Measurements from ENCODE around the gene PRLR. TPM values are rescaled to one million over a fixed set of nuclear protein-coding genes. Genes with fewer than 3 reads are reported as not detected.
"Not testable (repeated sequence)": the region's sequence is repeated elsewhere in the genome, so short reads cannot be mapped to it uniquely, and the experiment has no call there.

The PRLR gene
- total RNA-seq, 2 experiments from 2014 or later, result 0.02 TPM; not detected in 1

DNA sequence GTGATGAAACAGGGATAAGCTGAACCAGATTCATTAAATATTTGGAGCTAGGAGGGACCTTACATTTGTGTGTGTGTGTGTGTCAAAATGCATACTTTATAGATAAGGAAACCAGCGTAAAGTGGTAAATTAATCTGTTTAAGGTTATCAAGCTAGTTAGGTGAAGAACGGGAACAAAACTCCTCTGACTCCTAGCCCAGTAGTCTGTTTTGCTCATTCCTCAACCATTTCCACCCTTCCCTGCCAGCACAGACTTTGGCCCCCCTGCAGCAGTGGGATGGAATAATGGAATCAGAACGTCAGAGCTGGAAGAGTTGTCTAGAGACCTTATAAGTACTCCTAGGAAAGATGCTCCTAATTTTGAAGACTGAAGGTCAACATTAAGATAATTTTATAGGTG lies 189.0 kb downstream of the PRLR start:
- CTCF ChIA-PET, result interaction anchor here (0.9 to 1.1 kb wide), 2 partner anchors 13 to 38 kb away, joined by 3 read pairs; no protein-coding TSS in a partner anchor
- Mint-ChIP-seq H3K4me3 (no peak overlapping the region), H3K9me3 (ENCODE audit: low read depth) (no peaks in the 10 kb centered on the region)

DNA sequence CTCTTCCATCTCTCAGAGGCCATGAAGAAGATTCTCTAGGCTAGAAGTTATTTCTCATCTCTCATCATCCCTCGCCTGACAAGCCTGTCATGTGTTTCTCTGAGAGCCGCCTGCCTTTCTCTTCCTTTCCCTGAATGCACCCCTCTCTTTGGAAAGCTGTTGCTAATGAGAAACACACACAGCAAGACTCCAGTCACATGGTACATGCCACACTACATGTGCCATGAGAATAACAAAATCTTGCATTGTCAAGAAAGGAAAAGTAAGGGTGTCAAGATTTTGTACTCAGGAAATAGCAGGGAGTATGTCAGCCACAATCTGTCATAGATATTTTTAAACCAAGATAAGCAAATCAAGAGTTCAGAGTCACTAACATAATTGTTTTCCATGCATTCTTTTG lies 191.4 kb downstream of the PRLR start:
- POLR2A ChIA-PET, result no interaction called here
- CTCF ChIA-PET, result no interaction called here
- Mint-ChIP-seq H3K9me3 (ENCODE audit: low read depth) (no peaks in the 10 kb centered on the region), H3K4me1 (no peaks in the 10 kb centered on the region), H3K27ac (no peak overlapping the region), H3K36me3 (ENCODE audit: low read depth) (no peaks in the 10 kb centered on the region), H3K4me3 (no peak overlapping the region), H3K27me3 (peaks cover 34% of the 10 kb centered on the region)
- intact Hi-C loops (cut with DNase I, micrococcal nuclease), result no loop called here
- DNase-seq, result no peak
- no peak for ATAC-seq

More for the DNA sequence above, 189.0 kb downstream of the PRLR start:
- H3K27me3 Mint-ChIP-seq, result peaks cover 34% of the 10 kb centered on the region
- H3K4me1 Mint-ChIP-seq, result no peaks in the 10 kb centered on the region
- no peaks in the 10 kb centered on the region for H3K36me3 Mint-ChIP-seq (ENCODE audit: low read depth)
- ATAC-seq, result no peak
- no peak for DNase-seq
- H3K27ac Mint-ChIP-seq, result no peak overlapping the region
- intact Hi-C loops (cut with DNase I, micrococcal nuclease), result no loop called here
- POLR2A ChIA-PET, result no interaction called here

GRCh38 chr5:35036536-35036935 lies 193.8 kb downstream of the PRLR start:
- H3K27me3 Mint-ChIP-seq, result peaks cover 30% of the 10 kb centered on the region
- H3K36me3 Mint-ChIP-seq (ENCODE audit: low read depth), result no peaks in the 10 kb centered on the region
- no peaks in the 10 kb centered on the region for H3K4me1 Mint-ChIP-seq
- intact Hi-C loops (cut with DNase I, micrococcal nuclease), result no loop called here
- no peaks in the 10 kb centered on the region for H3K9me3 Mint-ChIP-seq (ENCODE audit: low read depth)
- H3K4me3 Mint-ChIP-seq, result no peak overlapping the region
- H3K27ac Mint-ChIP-seq, result no peak overlapping the region
- DNase-seq, result no peak
- no peak for ATAC-seq
- POLR2A ChIA-PET, result no interaction called here
- CTCF ChIA-PET, result no interaction called here

DNA sequence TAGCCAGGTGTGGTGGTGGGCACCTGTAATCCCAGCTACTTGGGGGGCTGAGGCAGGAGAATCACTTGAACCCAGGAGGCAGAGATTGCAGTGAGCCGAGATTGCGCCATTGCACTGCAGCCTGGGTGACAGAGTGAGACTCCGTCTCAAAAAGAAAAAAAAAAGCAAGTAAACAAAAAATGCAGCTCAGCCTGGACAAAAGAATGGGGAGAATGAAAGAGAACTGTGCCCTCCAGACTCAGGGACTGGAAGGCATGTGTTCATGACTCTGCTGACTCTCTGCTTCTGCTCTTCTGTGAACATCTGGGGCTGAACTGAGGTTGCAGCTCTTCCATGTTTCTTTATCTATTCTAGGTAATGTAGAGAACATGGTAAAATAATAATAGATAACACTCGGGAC lies 194.4 kb downstream of the PRLR start:
- H3K36me3 Mint-ChIP-seq (ENCODE audit: low read depth); CTCF ChIA-PET; intact Hi-C loops (cut with DNase I, micrococcal nuclease); H3K4me3 Mint-ChIP-seq; ATAC-seq; H3K27ac Mint-ChIP-seq; DNase-seq; H3K4me1 Mint-ChIP-seq; H3K9me3 Mint-ChIP-seq (ENCODE audit: low read depth); POLR2A ChIA-PET: not testable (repeated sequence)
- peaks cover 29% of the 10 kb centered on the region for H3K27me3 Mint-ChIP-seq

GRCh38 chr5:35035271-35035670 lies 195.0 kb downstream of the PRLR start:
- POLR2A ChIA-PET, result no interaction called here
- H3K27me3 Mint-ChIP-seq, result peaks cover 24% of the 10 kb centered on the region
- DNase-seq, result no peak
- no peak overlapping the region for H3K4me3 Mint-ChIP-seq
- H3K27ac Mint-ChIP-seq, result no peak overlapping the region
- H3K4me1 Mint-ChIP-seq, result no peaks in the 10 kb centered on the region
- H3K9me3 Mint-ChIP-seq (ENCODE audit: low read depth), result no peaks in the 10 kb centered on the region
- ATAC-seq, result no peak
- no peaks in the 10 kb centered on the region for H3K36me3 Mint-ChIP-seq (ENCODE audit: low read depth)
- intact Hi-C loops (cut with DNase I, micrococcal nuclease), result no loop called here
- CTCF ChIA-PET, result no interaction called here

DNA sequence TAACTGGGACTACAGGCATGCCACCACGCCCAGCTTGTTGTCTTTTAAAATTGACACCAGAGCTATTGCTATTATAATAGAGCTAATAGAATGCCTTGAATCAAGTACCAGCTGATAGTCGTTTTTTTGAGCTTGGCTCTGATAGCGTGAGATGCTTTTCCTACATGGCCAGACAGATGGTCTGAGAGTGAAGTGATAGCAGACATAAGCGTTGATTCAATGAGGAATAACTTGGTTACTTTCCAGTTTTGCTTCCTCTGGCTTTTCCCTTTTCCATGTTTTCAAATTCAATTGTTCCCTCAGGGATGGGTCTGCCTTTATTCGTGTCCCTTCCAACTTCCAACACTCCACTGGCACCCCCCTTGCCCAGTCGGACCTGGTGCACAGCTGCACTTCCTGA lies 197.9 kb downstream of the PRLR start:
- no peak overlapping the region for H3K4me3 Mint-ChIP-seq
- intact Hi-C loops (cut with DNase I, micrococcal nuclease), result no loop called here
- ATAC-seq (no peak), DNase-seq (no peak)
- H3K27me3 Mint-ChIP-seq, result peaks cover 20% of the 10 kb centered on the region
- no peaks in the 10 kb centered on the region for H3K9me3 Mint-ChIP-seq (ENCODE audit: low read depth)
- ChIA-PET CTCF (interaction anchor here (0.6 to 1.1 kb wide), 3 partner anchors 10 to 235 kb away, joined by 3 to 5 read pairs (median 3); no protein-coding TSS in a partner anchor), POLR2A (no interaction called here)
- no peak overlapping the region for H3K27ac Mint-ChIP-seq
- H3K4me1 Mint-ChIP-seq, result no peaks in the 10 kb centered on the region
- H3K36me3 Mint-ChIP-seq (ENCODE audit: low read depth), result no peaks in the 10 kb centered on the region

DNA sequence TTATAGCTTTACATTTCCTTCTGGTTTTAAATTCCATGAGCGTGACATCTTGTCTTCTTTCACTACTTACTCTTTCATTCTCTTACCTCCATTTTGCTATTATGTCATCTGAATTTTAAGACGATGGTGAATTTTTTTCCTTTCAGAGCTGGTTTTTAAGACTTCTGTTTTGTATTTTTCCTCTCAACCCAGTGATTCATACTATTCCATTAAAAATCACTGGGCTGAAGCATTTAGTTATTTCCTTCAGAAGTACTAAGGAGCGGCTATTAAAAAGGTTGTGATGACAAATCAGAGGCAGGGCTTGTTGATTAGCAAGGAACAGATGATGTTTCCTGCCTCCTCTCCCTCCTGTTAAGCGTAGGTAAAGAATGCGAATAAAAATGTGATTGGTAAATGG lies 199.0 kb downstream of the PRLR start:
- CTCF ChIA-PET, result interaction anchor here (0.8 to 1.1 kb wide), 2 partner anchors 33 to 126 kb away, joined by 3 read pairs; no protein-coding TSS in a partner anchor
- intact Hi-C loops (cut with DNase I, micrococcal nuclease), result no loop called here
- Mint-ChIP-seq H3K4me3 (no peak overlapping the region), H3K36me3 (ENCODE audit: low read depth) (no peaks in the 10 kb centered on the region), H3K27me3 (peaks cover 18% of the 10 kb centered on the region), H3K27ac (no peak overlapping the region), H3K4me1 (no peaks in the 10 kb centered on the region), H3K9me3 (ENCODE audit: low read depth) (no peaks in the 10 kb centered on the region)
- POLR2A ChIA-PET, result no interaction called here
- ATAC-seq (no peak), DNase-seq (no peak)

GRCh38 chr5:35030426-35031100 lies 199.7 kb downstream of the PRLR start:
- ChIA-PET CTCF (interaction anchor here (0.8 kb wide), 1 partner anchor 127 kb away, joined by 3 read pairs; no protein-coding TSS in a partner anchor), POLR2A (no interaction called here)
- no peaks in the 10 kb centered on the region for H3K9me3 Mint-ChIP-seq (ENCODE audit: low read depth)
- H3K4me3 Mint-ChIP-seq, result no peak overlapping the region
- DNase-seq (no peak), ATAC-seq (no peak)
- H3K27me3 Mint-ChIP-seq, result peaks cover 21% of the 10 kb centered on the region
- intact Hi-C loops (cut with DNase I, micrococcal nuclease), result no loop called here
- H3K27ac Mint-ChIP-seq, result no peak overlapping the region
- H3K36me3 Mint-ChIP-seq (ENCODE audit: low read depth), result no peaks in the 10 kb centered on the region
- no peaks in the 10 kb centered on the region for H3K4me1 Mint-ChIP-seq

DNA sequence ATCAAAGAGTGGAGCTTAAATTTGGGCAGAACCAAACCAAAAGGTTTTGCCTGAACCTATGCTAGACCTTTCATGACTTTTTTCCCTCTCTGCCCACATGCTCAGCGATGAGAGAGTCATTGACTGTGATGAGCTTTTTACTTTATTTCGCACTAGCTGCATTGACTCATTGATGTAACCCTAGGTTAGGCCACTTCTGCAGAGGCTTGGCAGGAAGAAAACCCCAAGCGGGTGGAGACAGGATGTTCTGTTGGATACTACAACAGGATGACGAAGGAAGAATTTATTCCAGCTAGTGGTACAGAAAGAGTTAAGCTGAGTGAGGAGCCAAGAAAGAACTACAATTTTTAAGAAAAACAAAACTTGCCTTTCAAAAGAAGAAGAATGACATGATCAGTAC lies 201.0 kb downstream of the PRLR start:
- POLR2A ChIA-PET, result no interaction called here
- ATAC-seq, result peak; percentile 42

DNA sequence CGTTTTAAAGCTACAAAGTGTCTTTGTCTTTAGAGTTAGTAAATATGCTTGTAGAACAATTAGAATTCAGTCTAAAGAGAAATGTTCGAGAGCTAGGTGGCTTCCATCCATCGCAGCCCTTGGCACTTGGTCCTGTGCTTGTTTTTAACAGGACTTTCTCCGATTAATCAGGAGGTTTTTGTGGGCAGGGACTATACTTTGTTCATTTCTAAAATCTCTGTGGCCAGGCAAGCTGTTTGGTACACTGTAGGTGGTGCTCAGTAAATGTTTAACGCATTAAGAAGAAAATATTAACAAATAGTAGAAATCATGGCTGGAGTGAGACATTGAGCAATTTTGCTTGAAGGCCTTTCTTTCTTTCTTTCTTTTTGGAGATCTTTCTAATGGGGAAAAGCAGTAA lies 203.3 kb downstream of the PRLR start:
- Mint-ChIP-seq H3K27me3 (peaks cover 17% of the 10 kb centered on the region), H3K36me3 (ENCODE audit: low read depth) (no peaks in the 10 kb centered on the region), H3K4me1 (no peaks in the 10 kb centered on the region), H3K27ac (no peak overlapping the region), H3K4me3 (no peak overlapping the region), H3K9me3 (ENCODE audit: low read depth) (no peaks in the 10 kb centered on the region)
- no peak for DNase-seq
- CTCF ChIA-PET, result interaction anchor here (1.9 kb wide), 1 partner anchor 24 kb away, joined by 6 read pairs; no protein-coding TSS in a partner anchor
- POLR2A ChIA-PET, result no interaction called here
- ATAC-seq, result no peak
- intact Hi-C loops (cut with DNase I, micrococcal nuclease), result no loop called here

More for the DNA sequence above, 201.0 kb downstream of the PRLR start:
- no peak overlapping the region for H3K4me3 Mint-ChIP-seq
- no peaks in the 10 kb centered on the region for H3K9me3 Mint-ChIP-seq (ENCODE audit: low read depth)
- intact Hi-C loops (cut with DNase I, micrococcal nuclease), result no loop called here
- no peak overlapping the region for H3K27ac Mint-ChIP-seq
- H3K27me3 Mint-ChIP-seq, result peaks cover 17% of the 10 kb centered on the region
- H3K36me3 Mint-ChIP-seq (ENCODE audit: low read depth), result no peaks in the 10 kb centered on the region
- CTCF ChIA-PET, result interaction anchor here (0.6 to 2.2 kb wide), 3 partner anchors 12 to 515 kb away, joined by 3 to 8 read pairs (median 3); no protein-coding TSS in a partner anchor
- DNase-seq, result no peak
- no peaks in the 10 kb centered on the region for H3K4me1 Mint-ChIP-seq

GRCh38 chr5:35026280-35026840 lies 203.9 kb downstream of the PRLR start:
- Mint-ChIP-seq H3K27me3 (peaks cover 17% of the 10 kb centered on the region), H3K4me3 (no peak overlapping the region), H3K27ac (no peak overlapping the region), H3K4me1 (no peaks in the 10 kb centered on the region), H3K9me3 (ENCODE audit: low read depth) (no peaks in the 10 kb centered on the region), H3K36me3 (ENCODE audit: low read depth) (no peaks in the 10 kb centered on the region)
- POLR2A ChIA-PET, result no interaction called here
- ATAC-seq (no peak), DNase-seq (no peak)
- CTCF ChIA-PET, result interaction anchor here (1.9 kb wide), 1 partner anchor 23 kb away, joined by 6 read pairs; no protein-coding TSS in a partner anchor
- intact Hi-C loops (cut with DNase I, micrococcal nuclease), result no loop called here

DNA sequence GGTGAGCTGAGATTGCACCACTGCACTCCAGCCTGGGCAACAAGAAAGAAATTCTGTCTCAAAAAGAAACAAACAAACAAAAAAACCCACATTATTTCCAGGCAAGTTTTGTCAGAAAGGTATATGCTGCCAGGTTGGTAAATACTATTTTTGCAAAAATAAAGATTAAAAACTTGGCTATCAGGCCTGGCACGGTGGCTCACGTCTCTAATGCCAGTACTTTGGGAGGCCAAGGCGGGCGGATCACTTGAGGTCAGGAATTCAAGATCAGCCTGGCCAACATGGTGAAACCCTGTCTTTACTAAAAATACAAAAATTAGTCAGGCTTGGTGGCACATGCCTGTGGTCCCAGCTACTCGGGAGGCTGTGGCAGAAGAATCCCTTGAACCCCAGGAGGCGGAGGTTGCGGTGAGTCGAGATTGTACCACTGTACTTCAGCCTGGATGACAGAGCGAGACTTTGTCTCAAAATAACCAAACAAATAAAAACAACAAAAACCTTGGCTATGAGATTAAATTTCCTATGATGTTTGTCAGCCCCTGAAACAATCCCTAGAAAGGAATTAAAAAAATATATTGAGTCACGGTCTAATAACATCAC lies 205.3 kb downstream of the PRLR start:
- Mint-ChIP-seq H3K36me3 (ENCODE audit: low read depth) (no peaks in the 10 kb centered on the region), H3K9me3 (ENCODE audit: low read depth) (no peaks in the 10 kb centered on the region), H3K27me3 (peaks cover 14% of the 10 kb centered on the region), H3K27ac (no peak overlapping the region), H3K4me3 (no peak overlapping the region), H3K4me1 (no peaks in the 10 kb centered on the region)
- DNase-seq, result no peak
- ChIA-PET CTCF (no interaction called here), POLR2A (no interaction called here)
- no peak for ATAC-seq
- intact Hi-C loops (cut with DNase I, micrococcal nuclease), result no loop called here

All from activated CD4-positive, alpha-beta T cell treated with anti-CD3 and anti-CD28 coated beads for 36 hours (primary cell).